Muscle of back (tissue), 11 donors: ENCODE results near the gene NDUFAF3. TPM values are rescaled to one million over a fixed set of nuclear protein-coding genes. Genes with fewer than 3 reads are reported as not detected.

Experiments used
- DNase-seq, 3 donors: peaks; one replicate each; pipeline versions ENCODE4 v3.0.0 to v3.0.0-alpha.2; 2013
- polyA plus RNA-seq, 10 donors: library from polyadenylated mRNA; unstranded; fragments of 120-200 nt; gene quantifications; one replicate each; pipeline ENCODE4 v1.2.1, GENCODE V29; 2013; ENCODE audit not compliant: insufficient read length in 10 of 10

The NDUFAF3 gene
- polyA plus RNA-seq, 10 donors: 43.0 to 58.3 (median 51.6) TPM

DNA sequence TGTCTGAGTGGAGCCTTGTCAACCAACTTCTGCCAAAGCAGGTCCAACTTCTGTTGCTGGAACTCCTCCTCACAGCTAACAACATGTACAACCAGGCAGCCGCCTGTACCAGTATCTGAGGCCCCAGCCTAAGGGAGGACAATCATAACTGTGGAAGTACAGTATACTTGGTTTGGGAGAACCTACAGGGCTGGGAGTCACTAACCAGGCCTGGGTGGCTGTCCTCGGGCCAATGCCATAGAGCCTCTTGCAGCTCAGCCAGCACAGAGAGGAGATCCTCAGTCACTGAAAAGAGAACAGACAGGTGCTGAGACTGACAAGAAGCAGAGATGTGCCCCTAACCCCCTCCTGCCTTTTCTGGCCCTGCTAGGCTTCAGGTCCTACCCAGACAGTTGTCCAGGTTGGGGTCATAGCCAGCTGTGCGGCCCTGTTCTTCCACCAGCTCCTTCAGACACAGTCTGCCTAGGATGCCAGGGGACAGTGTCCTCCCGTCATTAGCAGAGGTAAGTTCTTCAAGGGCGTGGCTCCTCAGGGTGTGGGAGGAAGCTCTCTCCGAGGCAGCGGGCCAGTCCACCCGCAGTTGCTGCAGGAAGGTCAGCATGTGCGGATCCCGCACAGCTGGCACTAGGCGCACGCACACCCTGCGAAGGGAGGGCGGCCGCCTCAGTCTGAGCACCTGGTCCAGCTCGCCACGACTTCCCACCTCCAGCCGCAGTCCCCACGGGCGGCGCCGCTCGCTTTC, 4.5 kb upstream of the NDUFAF3 start:
- no peak for DNase-seq

- peak; percentile 52 to 93 (median 78) for DNase-seq
Observed at GRCh38 chr3:49017971-49018706, 3.8 kb upstream of the NDUFAF3 start, which contains the start of gene DALRD3. DALRD3 (minus strand) TSS chr3:49018580; CDS start chr3:49018564, 16 bp downstream.

DNA sequence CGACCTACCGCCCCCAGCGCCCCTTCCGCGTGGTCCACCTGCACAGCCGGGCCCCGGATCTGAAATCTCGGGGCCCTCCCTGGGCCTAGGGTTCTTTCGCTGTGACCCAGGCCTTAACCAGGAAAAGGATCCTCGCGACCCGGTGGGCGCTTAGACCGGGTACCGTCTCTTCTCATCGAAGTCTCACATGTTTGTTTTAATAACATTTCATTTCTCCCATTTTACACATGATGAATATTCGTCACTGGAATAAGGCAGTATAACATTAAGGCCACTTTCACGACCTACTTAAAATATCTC, 3.3 kb upstream of the NDUFAF3 start:
- DNase-seq: no peak

GRCh38 chr3:49019941-49020329, 2.0 kb upstream of the NDUFAF3 start:
- no peak for DNase-seq

DNA sequence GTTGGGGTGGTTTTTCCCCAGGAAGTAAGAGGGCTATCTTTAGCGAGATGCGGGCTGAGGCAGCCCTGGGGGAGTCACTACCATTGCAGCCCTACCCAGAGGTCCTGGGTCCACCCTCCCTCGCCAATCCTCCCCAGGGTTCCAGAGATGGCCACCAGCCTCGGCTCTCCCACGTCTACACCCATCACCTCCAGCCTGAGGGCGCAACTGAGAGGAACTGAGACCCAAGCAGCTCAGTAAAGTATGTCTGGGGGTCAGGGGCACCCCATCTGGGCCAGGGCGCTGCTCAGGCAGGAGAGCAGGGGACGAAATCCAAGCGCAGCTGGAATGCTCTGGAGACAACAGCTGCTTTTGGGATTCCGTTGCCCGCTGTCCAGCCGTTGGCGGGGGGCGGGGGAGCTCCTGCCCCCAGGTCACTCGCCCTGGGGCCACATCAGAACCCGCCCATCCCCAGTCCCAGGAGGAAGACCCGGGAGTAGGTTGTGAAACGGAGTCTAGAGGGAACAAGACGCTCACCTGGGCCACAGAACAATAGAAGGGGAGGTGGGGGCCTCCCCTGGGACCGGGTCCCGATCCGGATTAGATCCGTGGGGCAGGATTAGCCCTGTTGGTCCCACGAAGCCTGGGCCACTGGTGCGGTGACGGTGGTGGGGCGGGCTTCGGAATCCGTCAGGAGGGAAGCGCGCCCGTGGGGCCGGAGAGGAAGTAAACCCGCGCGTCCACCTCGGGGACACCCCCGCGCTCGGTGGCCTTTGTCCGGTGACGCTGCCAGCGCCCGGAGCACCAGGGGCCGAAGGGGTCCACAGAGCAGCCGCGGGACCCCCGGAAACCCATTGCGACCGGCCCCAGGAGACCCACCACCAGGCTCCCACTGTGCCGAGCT, 1.4 kb upstream of the NDUFAF3 start:
- DNase-seq: peak in 1 of 3 donors; percentile 56

DNA sequence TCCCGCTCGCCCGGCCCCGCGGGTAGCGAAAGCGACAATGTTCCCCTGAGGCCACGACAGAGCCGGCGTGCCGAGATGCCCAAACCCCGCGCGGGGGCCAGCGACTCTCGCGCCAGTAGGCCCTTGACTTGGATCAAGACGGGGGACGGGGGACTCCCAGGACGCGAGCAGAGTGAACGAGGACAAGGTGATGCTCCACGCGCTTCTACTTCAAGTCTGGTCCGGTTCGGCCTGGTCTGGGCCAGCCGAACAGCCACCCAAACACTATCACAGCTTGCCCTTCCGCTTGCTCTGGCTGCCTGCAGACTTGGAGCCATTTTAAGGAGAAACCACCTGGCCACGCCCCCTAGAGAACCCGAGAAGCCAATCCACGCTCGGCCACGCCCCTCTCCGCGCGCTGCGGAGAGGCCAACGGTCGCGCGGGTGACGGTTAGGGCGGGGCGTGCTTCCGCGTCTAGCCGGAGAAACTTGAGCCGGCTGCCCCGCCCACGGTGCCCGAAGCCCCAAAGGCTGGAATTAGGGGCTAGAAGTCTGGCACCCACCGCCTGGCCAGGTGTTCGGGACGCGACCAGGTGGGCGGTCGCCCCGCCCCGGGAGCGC, 608 bp upstream of the NDUFAF3 start:
- DNase-seq: peak; percentile 98 to 100 (median 99)

DNA sequence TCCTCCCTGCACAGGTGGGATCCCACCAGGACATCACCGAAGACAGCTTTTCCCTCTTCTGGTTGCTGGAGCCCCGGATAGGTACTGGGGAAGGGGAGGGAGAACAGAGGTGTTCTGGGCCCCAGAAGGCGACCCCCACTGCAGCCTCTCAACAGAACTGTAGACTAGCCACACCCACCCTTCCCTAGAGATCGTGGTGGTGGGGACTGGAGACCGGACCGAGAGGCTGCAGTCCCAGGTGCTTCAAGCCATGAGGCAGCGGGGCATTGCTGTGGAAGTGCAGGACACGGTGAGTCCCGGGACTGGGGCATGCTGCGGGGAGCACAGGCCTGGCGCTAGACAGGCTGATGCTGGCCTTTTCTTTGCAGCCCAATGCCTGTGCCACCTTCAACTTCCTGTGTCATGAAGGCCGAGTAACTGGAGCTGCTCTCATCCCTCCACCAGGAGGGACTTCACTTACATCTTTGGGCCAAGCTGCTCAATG, 809 bp downstream of the NDUFAF3 start:
- no peak for DNase-seq

DNA sequence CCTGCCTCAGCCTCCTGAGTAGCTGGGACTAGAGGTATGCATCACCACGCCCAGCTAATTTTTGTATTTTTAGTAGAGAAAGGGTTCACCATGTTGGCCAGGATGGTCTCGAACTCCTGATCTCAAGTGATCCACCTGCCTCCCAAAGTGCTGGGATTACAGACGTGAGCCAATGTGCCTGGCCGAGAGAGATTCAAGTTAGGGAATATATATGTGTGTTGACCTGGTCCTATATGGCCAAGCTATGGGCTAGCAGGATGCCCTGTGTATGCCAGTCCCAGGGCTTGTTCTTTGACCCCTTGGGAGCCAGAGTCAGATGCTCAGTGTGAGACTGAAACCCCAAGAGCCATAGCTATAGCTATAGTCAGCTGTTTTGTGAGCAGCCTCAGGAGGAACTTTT, 1.9 kb downstream of the NDUFAF3 start:
- DNase-seq: no peak

DNA sequence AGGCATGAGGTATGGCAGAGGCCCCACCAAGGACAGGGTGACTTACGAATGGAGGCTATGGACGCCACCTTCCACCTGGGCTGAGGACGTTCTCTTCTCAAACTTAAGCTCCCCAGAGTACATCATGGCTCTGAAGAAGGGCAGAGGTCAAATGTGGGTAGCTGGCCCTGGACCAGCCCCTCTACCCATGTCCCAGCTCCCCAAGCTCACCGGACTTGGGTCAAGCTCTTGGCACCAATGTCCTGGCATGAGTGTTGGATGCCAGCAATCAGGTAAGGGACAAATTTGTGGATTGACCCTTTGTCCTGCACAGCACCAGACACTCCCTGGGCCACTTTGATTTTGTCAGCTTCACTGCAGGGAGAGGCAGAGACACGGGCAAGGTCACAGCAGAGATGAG, 2.5 kb downstream of the NDUFAF3 start:
- no peak for DNase-seq

- no peak for DNase-seq
Observed at GRCh38 chr3:49025005-49025792, 3.3 kb downstream of the NDUFAF3 start.

GRCh38 chr3:49025793-49026520, 4.0 kb downstream of the NDUFAF3 start:
- DNase-seq: no peak

GRCh38 chr3:49026536-49026935, 4.6 kb downstream of the NDUFAF3 start:
- no peak for DNase-seq

DNA sequence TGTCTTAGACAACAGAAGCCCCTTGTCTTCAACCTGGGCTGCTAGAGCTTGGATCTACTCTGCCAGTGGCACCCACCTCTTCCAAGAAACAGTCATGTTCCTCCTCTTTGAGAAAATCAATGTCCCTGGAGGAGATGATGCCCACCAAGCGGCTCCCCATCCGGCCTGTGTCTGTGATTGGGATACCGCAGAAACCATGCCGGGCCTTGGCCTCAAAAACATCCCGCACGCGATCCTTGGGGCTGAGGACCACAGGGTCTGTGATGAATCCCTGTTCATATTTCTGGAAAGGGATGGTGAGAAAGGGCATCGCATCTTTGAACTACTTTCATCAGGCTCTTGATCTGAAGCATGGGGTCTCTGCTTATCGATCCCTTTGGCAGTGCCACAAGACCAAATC, 5.7 kb downstream of the NDUFAF3 start:
- DNase-seq: no peak

DNA sequence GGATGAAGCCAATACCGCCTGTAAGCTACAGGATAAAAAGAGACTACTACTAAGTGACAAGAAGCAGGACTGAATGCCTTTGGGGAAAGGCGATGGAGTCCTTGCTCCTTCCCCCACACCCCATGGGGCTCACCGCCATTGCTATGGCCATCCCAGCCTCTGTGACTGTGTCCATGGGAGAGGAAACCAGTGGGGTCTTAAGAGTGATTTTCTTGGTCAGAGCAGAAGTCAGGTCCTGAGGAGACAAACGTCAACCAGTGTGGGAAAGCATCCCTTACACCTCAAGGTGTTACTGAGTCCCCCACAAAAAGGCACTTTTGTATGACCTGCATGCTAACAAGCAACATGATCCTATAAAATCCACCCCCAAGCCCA, 6.4 kb downstream of the NDUFAF3 start:
- no peak for DNase-seq

DNA sequence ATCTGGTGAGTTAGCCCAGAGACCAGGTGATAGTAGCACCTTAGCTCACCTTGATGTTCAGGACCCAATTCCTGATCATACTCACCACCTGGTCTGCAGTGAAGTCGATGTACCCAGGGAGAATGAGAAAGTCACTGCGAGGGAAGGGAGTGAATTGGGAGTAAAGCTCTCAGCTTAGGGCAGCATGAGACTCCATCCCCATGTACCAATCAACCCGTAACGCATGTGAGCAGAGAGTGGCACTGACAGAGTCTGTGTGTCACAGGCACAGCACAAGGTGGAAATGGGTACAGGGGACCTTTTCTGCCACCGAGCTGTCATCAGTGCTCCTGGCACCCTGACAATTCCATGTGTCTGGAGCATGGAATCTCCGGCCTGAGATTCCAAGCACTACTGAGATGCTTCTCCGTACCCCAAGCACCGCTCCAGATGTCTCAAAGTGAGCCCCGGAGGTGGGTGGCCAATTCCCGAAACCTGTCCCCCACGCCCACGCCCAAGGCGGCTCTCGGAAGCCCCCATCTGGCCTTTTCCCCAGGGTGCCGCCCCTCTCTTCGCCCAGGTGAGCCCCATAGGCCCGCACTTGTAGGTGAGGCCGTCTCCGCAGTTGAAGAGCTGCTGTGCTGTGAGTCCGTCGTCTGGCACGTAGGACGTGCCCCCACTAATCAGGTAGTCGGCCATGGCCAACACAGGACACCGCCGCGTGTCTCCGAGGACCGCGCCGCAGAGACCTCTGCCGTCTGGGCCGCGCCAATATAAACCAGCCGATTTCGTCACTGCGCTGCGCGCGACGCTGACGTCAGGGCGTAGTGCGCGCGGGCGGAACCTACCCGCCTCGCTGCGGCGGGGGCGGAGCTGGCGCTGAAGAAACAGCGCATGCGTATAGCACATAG, 7.0 kb downstream of the NDUFAF3 start, which contains the start of gene IMPDH2:
Gene IMPDH2, minus strand, starts transcription at position 726 of the 890 bp plus-strand sequence. Its CDS starts 48 bp downstream, at position 678.
- DNase-seq: peak; percentile 93 to 98 (median 96)

- no peak for DNase-seq
Observed at GRCh38 chr3:49029563-49029884, 7.6 kb downstream of the NDUFAF3 start.

- no peak for DNase-seq
Observed at GRCh38 chr3:49030321-49030720, 8.4 kb downstream of the NDUFAF3 start.

DNA sequence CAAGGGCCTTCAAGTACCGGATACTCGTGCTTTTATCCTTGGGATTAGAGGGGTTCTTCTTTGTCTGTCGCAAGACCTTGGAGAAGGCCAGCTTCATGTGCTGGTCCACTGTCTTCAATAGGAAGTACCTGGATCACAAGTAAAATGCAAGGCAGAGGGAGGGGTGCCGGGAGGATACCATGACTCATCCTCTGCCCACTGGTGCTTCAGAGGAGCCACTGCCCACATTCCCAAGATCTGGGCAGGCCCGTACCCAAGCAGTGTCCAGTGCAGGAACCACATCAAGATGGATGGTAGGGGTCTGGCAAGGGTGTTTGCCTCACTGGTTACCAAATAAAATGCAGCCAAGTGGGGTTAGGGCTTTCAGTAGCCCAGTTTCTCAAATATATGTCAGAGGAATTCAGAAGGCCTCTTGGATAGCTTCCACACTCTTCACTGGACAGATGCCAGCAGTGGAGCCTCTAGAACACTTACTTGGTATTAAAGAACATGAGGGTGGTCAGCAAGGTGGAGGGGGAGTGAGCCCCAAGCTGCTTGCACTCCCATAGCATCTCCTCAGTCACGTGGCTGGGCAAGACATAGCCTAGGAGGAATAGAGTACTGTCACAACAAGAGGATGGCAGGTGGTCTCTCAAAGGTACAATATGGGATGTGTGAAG, 10.9 kb downstream of the NDUFAF3 start:
- no peak for DNase-seq

- DNase-seq: no peak
Observed at GRCh38 chr3:49034650-49035049, 12.7 kb downstream of the NDUFAF3 start.
